SK-N-MC (cell line): ENCODE data around the gene MIER2.

Source experiments
- EZH2 ChIP-seq: fragments of 200-600 bp; sonication (generic); IDR thresholded peaks from one replicate; pipeline ENCODE4 v1.6.1; 2017; ENCODE audit warnings: antibody characterized with exemption
- FOXP2 ChIP-seq: optimal IDR thresholded peaks from 2 replicates; pipeline ENCODE3; 2011; ENCODE audit warnings: mild to moderate bottlenecking, moderate library complexity; ENCODE audit not compliant: insufficient read depth; ENCODE audit errors: extremely low read length, control extremely low read depth
- POLR2AphosphoS5 ChIP-seq: IDR thresholded peaks from 2 replicates; pipeline ENCODE4 v1.6.1; 2012; ENCODE audit warnings: mild to moderate bottlenecking, low read depth, low read length, borderline replicate concordance

- no peak for TF ChIP-seq POLR2AphosphoS5
- no peak for TF ChIP-seq EZH2
- no peak for TF ChIP-seq FOXP2
These were observed 14.1 kb downstream of the MIER2 start for GRCh38 chr19:330503-330902.
